ENCODE data around the gene COBLL1.

DNA sequence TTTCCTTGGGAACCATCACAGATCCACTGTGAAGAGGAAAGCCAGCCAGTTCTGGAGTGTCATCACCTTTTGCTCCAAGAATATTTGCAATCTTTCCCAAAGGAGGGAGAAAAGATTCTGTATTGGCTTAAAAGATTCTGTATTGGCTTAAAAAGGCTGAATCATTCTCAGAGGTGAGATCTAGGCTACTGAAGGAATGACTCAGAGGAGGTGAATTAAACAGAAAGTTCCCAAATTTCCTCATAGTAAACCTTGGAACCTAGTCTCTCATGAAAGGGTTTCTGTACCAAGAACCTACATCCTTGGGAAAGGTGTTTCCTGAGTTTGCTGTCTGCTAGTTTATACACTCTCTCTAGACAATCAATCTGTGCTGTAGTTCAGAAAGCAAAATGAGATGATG, 186.3 kb downstream of the COBLL1 start:
- TF ChIP-seq EZH2 (IDR thresholded peaks at IDR 0.05; ENCODE audit: borderline replicate concordance): no peak
- TF ChIP-seq, protein P1, sequence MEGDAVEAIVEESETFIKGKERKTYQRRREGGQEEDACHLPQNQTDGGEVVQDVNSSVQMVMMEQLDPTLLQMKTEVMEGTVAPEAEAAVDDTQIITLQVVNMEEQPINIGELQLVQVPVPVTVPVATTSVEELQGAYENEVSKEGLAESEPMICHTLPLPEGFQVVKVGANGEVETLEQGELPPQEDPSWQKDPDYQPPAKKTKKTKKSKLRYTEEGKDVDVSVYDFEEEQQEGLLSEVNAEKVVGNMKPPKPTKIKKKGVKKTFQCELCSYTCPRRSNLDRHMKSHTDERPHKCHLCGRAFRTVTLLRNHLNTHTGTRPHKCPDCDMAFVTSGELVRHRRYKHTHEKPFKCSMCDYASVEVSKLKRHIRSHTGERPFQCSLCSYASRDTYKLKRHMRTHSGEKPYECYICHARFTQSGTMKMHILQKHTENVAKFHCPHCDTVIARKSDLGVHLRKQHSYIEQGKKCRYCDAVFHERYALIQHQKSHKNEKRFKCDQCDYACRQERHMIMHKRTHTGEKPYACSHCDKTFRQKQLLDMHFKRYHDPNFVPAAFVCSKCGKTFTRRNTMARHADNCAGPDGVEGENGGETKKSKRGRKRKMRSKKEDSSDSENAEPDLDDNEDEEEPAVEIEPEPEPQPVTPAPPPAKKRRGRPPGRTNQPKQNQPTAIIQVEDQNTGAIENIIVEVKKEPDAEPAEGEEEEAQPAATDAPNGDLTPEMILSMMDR (IDR thresholded peaks at IDR 0.05; ENCODE audit: poor library complexity): no peak

Measured in hepatocyte (in vitro differentiated cells).